ENCODE measurements around the gene ENTPD8.

Gene ENTPD8

GRCh38 chr9:137435980-137436760, 5.0 kb downstream of the ENTPD8 start:
- DNase-seq, result peak; percentile 91
- in situ Hi-C loops (cut with HindIII; ENCODE audit: low pct_ligation_motif_present, low pct_unique_long_range_greater_than_20kb, low sequenced_read_pairs), result no loop called here

GRCh38 chr9:137435381-137435891, 5.7 kb downstream of the ENTPD8 start:
- no peak for DNase-seq
- in situ Hi-C loops (cut with HindIII; ENCODE audit: low pct_ligation_motif_present, low pct_unique_long_range_greater_than_20kb, low sequenced_read_pairs), result no loop called here

GRCh38 chr9:137434498-137435380, 6.4 kb downstream of the ENTPD8 start:
- in situ Hi-C loops (cut with HindIII; ENCODE audit: low pct_ligation_motif_present, low pct_unique_long_range_greater_than_20kb, low sequenced_read_pairs), result no loop called here
- DNase-seq, result no peak

DNA sequence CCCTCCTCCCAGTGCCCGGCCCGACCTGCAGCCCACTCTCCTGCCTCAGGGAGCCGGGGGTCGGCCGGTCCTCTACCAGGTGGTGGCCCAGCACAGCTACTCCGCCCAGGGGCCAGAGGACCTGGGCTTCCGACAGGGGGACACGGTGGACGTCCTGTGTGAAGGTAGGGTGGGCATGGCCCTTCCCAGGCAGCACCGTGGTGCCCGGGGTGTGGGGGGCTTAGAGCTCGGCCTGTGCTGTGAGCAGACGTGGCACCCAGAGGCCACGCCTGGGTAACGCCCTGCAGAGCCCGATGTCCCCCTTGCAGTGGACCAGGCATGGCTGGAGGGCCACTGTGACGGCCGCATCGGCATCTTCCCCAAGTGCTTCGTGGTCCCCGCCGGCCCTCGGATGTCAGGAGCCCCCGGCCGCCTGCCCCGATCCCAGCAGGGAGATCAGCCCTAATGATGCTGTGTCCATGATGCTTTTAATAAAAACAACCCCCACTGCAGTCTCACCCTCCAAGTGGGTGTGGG, 7.2 kb downstream of the ENTPD8 start:
- in situ Hi-C loops (cut with HindIII; ENCODE audit: low pct_ligation_motif_present, low pct_unique_long_range_greater_than_20kb, low sequenced_read_pairs), result no loop called here
- no peak for DNase-seq

DNA sequence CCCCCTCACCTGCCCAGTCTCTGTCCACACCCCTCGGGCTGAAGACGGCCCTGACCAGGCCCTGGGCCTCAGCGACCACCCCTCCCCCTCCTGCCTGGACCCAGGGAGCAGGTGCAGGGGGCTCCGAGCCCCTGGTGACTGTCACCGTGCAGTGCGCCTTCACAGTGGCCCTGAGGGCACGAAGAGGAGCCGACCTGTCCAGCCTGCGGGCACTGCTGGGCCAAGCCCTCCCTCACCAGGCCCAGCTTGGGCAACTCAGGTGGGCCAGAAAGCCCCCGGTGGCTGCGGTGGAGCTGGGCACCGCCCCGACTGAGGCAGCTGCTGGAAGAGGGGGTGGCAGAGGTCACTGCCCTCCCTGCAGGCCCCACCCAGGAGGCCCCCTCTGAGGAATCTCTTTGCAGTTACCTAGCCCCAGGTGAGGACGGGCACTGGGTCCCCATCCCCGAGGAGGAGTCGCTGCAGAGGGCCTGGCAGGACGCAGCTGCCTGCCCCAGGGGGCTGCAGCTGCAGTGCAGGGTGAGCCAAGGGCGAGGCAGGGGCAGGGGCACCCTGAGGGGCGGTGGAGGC, 7.7 kb downstream of the ENTPD8 start:
- in situ Hi-C loops (cut with HindIII; ENCODE audit: low pct_ligation_motif_present, low pct_unique_long_range_greater_than_20kb, low sequenced_read_pairs), result no loop called here
- DNase-seq, result no peak

DNA sequence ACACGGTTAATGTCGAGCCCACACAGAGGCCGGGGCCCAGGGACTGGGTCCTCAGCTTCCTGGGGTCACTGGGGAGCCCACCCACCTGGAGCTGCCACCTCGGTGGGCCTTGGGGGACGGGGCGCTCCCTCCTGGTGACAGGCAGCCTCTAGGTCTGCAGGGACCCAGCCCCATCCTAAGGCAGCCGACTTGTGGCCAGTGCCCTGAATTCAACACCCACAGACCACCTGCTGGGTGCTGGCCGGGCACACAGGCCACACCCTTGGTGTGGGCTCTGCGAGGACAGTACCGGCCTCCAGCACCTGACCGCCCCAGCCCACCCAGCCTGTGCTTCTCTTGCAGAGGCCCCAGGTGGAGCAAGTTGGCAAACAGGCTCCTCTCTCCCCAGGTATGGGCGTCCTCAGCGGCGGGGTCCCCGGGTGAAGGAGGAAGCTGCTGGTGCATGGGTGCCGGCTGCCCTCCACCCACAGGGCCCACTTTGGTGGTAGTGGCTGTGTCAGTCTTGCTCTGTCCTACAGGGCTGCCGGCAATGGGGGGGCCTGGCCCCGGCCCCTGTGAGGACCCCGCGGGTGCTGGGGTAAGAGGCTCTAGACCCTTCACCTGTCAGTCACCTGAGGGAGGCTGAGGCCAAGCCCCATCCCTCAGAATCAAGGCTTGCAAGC, 8.3 kb downstream of the ENTPD8 start:
- DNase-seq, result no peak
- in situ Hi-C loops (cut with HindIII; ENCODE audit: low pct_ligation_motif_present, low pct_unique_long_range_greater_than_20kb, low sequenced_read_pairs), result no loop called here

- no peak for DNase-seq
- in situ Hi-C loops (cut with HindIII; ENCODE audit: low pct_ligation_motif_present, low pct_unique_long_range_greater_than_20kb, low sequenced_read_pairs), result no loop called here
These were observed 9.7 kb downstream of the ENTPD8 start for GRCh38 chr9:137431416-137431931.

DNA sequence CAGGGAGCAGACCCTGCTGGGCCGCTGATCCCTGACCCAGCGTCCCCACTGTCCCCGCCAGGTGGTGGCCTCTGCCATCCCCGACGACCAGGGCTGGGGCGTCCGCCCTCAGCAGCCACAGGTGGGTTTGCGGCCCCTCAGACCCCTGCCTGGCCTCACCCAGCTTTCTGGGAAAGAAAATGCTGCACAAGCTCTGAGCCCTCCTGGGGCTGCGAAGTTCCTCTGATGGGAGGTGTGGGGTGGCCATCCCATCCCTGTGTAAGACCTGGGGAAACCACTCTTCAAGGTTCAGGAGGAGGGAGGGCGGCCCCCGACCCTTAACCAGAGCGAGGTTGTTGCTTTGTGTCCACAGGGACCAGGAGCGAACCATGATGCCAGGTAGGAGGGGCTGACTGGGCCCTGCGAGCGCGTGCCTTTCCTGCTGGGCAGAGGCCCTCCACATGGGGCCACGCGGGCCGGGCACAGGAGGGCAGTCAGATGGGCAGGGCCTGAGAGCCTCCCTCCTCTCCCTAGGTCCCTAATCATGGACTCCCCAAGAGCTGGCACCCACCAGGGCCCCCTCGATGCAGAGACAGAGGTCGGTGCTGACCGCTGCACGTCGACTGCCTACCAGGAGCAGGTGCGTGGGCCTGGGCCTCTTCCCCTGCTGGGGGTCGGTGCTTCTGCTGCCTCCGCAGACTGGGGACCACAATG, 10.3 kb downstream of the ENTPD8 start:
- in situ Hi-C loops (cut with HindIII; ENCODE audit: low pct_ligation_motif_present, low pct_unique_long_range_greater_than_20kb, low sequenced_read_pairs), result no loop called here

DNA sequence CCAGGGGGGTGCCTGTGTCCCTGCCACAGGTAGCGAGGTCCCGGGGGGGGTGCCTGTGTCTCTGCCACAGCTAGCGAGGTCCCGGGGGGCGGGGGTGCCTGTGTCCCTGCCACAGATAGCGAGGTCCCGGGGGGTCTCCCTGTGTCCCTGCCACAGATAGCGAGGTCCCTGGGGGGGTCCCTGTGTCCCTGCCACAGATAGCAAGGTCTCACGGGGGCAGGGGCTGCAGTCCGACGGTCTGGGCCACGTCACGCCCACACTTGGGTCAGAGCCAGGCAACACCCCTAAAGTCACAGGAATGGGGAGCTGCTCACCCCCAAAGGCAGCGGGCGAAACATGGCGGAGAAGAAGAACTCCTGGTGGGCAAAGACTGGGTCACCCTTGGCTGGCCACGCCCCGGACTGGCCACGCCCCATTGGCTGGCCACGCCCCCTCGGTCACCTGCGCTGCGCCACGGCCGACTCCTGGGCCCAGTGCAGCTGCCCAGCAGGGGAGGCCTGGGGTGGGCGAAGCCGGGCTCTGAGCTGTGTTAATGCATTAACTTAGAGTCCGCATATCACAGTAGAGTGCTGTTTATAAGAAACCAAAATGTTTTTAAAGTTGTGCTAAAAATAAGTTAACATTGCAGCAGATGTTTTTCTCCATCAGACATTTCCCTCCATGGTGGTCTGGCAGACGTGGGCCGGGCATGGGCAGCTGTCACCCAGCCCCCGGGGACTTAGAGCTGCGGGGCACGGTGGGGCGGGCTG, 11.0 kb downstream of the ENTPD8 start:
- in situ Hi-C loops (cut with HindIII; ENCODE audit: low pct_ligation_motif_present, low pct_unique_long_range_greater_than_20kb, low sequenced_read_pairs), result no loop called here
- no peak for DNase-seq

More for the DNA sequence above, 10.3 kb downstream of the ENTPD8 start:
- DNase-seq, result no peak

GRCh38 chr9:137429546-137429890, 11.6 kb downstream of the ENTPD8 start:
- in situ Hi-C loops (cut with HindIII; ENCODE audit: low pct_ligation_motif_present, low pct_unique_long_range_greater_than_20kb, low sequenced_read_pairs), result no loop called here
- no peak for DNase-seq

GRCh38 chr9:137428841-137429545, 12.2 kb downstream of the ENTPD8 start:
- no peak for DNase-seq
- in situ Hi-C loops (cut with HindIII; ENCODE audit: low pct_ligation_motif_present, low pct_unique_long_range_greater_than_20kb, low sequenced_read_pairs), result no loop called here

DNA sequence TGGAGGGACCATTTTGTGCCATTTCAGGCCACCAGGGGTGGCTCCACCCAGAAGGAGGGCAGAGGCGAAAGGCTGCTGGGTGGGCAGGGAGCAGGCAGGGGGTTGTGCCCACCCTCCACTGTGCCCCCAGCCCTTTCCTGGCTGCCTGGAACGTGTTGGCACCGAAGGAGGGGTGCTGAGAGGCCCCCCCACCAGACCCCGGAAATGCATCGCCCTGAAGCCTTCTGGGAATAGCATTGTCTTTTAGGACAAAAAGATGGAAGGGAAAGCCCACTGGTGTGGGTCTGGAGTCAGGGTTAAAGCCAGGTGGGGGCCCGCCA, 12.9 kb downstream of the ENTPD8 start:
- in situ Hi-C loops (cut with HindIII; ENCODE audit: low pct_ligation_motif_present, low pct_unique_long_range_greater_than_20kb, low sequenced_read_pairs), result no loop called here
- DNase-seq, result no peak

GRCh38 chr9:137427454-137428310, 13.5 kb downstream of the ENTPD8 start:
- no peak for DNase-seq
- in situ Hi-C loops (cut with HindIII; ENCODE audit: low pct_ligation_motif_present, low pct_unique_long_range_greater_than_20kb, low sequenced_read_pairs), result no loop called here

- in situ Hi-C loops (cut with HindIII; ENCODE audit: low pct_ligation_motif_present, low pct_unique_long_range_greater_than_20kb, low sequenced_read_pairs), result no loop called here
These were observed 15.0 kb downstream of the ENTPD8 start for GRCh38 chr9:137426018-137426681.

GRCh38 chr9:137423514-137424291, 17.5 kb downstream of the ENTPD8 start:
- DNase-seq, result peak; percentile 31
- in situ Hi-C loops (cut with HindIII; ENCODE audit: low pct_ligation_motif_present, low pct_unique_long_range_greater_than_20kb, low sequenced_read_pairs), result no loop called here

More at GRCh38 chr9:137426018-137426681, 15.0 kb downstream of the ENTPD8 start:
- no peak for DNase-seq

All from ACHN (cell line).